ENCODE results near the gene DFFB. TPM values are rescaled to one million over a fixed set of nuclear protein-coding genes. Genes with fewer than 3 reads are reported as not detected.
A peak's percentile ranks its signal among the peaks of the same experiment; 100 is the strongest.

The DFFB gene
- total and polyA plus RNA-seq, 2 of the 13 experiments (the other 11 are each of a cell fraction or from before 2014, with no cell fraction given) = 4.6 to 9.3 TPM

GRCh38 chr1:3900150-3900968, 43.1 kb downstream of the DFFB start, which contains the start of gene C1orf174 (continued):
- TF ChIP-seq HNRNPUL1 (IDR thresholded peaks at IDR 0.05; ENCODE audit: low read depth, low read length) (no peak), POGK (CRISPR knock-in tag; conservative IDR thresholded peaks at IDR 0.05) (peak; percentile 75; the same call in 1 of the 2 replicates), RBM39 (IDR thresholded peaks at IDR 0.05; ENCODE audit: low read depth, low read length, poor library complexity, severe bottlenecking) (peak; percentile 47), GATAD2A (CRISPR knock-in tag; IDR thresholded peaks at IDR 0.05) (peak; percentile 12; the same call in 1 of the 2 replicates), KDM5B (CRISPR knock-in tag; IDR thresholded peaks at IDR 0.05; ENCODE audit: borderline replicate concordance) (peak; percentile 47), HOXA3 (CRISPR knock-in tag; IDR thresholded peaks at IDR 0.05) (peak; percentile 100), AHDC1 (CRISPR knock-in tag; IDR thresholded peaks at IDR 0.05; ENCODE audit: borderline replicate concordance) (no peak), ZNF704 (CRISPR knock-in tag; IDR thresholded peaks at IDR 0.05; ENCODE audit: borderline replicate concordance) (no peak; the same call in 1 of the 2 replicates), TCF7L2 (IDR thresholded peaks at IDR 0.05; ENCODE audit: low read depth, low read length) (no peak), AKAP8 (CRISPR knock-in tag; IDR thresholded peaks at IDR 0.05) (no peak; the same call in 1 of the 2 replicates), STAT6 (CRISPR knock-in tag; IDR thresholded peaks at IDR 0.05; ENCODE audit: borderline replicate concordance) (no peak), ZBTB37 (CRISPR knock-in tag; IDR thresholded peaks at IDR 0.05) (no peak), HMG20B (CRISPR knock-in tag; conservative IDR thresholded peaks at IDR 0.05) (no peak)

All from HepG2 (cell line).